Caco-2 (cell line): ENCODE data around the gene AP2B1. TPM values are rescaled to one million over a fixed set of nuclear protein-coding genes. Genes with fewer than 3 reads are reported as not detected.

Experiments used
- BruUV-seq: library from RNA; stranded (reverse); fragments of 400-500 nt; replicated peaks from 2 replicates; lab custom pipeline; 2021; lab: Mats Ljungman, UMichigan
- CTCF ChIA-PET: fragments of 300-600 bp; sonication (Branson Sonifier 250); formaldehyde crosslinking; loops from one replicate; lab custom pipeline; 2022; ENCODE audit warnings: antibody characterized with exemption; lab: Charles Lee
- POLR2A ChIA-PET: fragments of 300-600 bp; sonication (Branson Sonifier 250); formaldehyde crosslinking; loops from one replicate; lab custom pipeline; 2022; ENCODE audit warnings: antibody characterized with exemption; lab: Charles Lee
- DNase-seq, 2 experiments: peaks; one replicate each; pipeline versions ENCODE4 v3.0.0 to v3.0.0-alpha.2; 2020 to 2022
- H3K27me3 ChIP-seq: replicated peaks from 2 replicates; pipeline ENCODE4 v1.6.0; 2011; ENCODE audit warnings: low read length; ENCODE audit not compliant: control insufficient read depth, insufficient read depth
- H3K36me3 ChIP-seq: 2 replicates; pipeline ENCODE4 v1.5.1; 2011; ENCODE audit warnings: low read length; ENCODE audit not compliant: control insufficient read depth, insufficient read depth
- H3K4me1 ChIP-seq: fragments of 250-450 bp; sonication (Bioruptor Pico); 2 replicates; pipeline ENCODE4 v1.5.1; 2020; ENCODE audit warnings: mild to moderate bottlenecking
- H3K4me3 ChIP-seq: 2 replicates; pipeline ENCODE4 v1.5.1; 2011; ENCODE audit warnings: low read depth, mild to moderate bottlenecking, control low read depth, low read length
- H3K9me3 ChIP-seq: fragments of 250-450 bp; sonication (Bioruptor Pico); 2 replicates; pipeline ENCODE4 v1.5.1; 2020; ENCODE audit warnings: mild to moderate bottlenecking, moderate library complexity
- H3K27ac Mint-ChIP-seq: one replicate; pipeline ENCODE4 v1.8.0; 2022; ENCODE audit warnings: mixed read lengths; ENCODE audit not compliant: unreplicated experiment
- H3K27me3 Mint-ChIP-seq: one replicate; pipeline ENCODE4 v1.8.0; 2022; ENCODE audit warnings: mixed read lengths; ENCODE audit not compliant: insufficient read depth, unreplicated experiment
- H3K36me3 Mint-ChIP-seq: one replicate; pipeline ENCODE4 v1.8.0; 2022; ENCODE audit warnings: mild to moderate bottlenecking, mixed read lengths; ENCODE audit not compliant: insufficient read depth, unreplicated experiment
- H3K4me1 Mint-ChIP-seq: one replicate; pipeline ENCODE4 v1.8.0; 2022; ENCODE audit warnings: low read depth, mixed read lengths; ENCODE audit not compliant: unreplicated experiment
- H3K4me3 Mint-ChIP-seq: one replicate; pipeline ENCODE4 v1.8.0; 2022; ENCODE audit warnings: mild to moderate bottlenecking, moderate library complexity, mixed read lengths; ENCODE audit not compliant: unreplicated experiment
- H3K9me3 Mint-ChIP-seq: one replicate; pipeline ENCODE4 v1.8.0; 2022; ENCODE audit warnings: mixed read lengths; ENCODE audit not compliant: unreplicated experiment
- CTCF ChIP-seq, 2 experiments: fragments of 200-600 bp in 1 of 2; IDR thresholded peaks; 1 replicate in 1 of 2; 2 replicates in 1 of 2; pipeline versions ENCODE4 v1.5.1 to v1.8.0; 2011 to 2022; ENCODE audit warnings: antibody characterized with exemption in 1 of 2, control low read depth in 1 of 2, inconsistent platforms in 1 of 2, low read depth in 1 of 2, low read length in 1 of 2, mild to moderate bottlenecking in 1 of 2, moderate library complexity in 1 of 2; ENCODE audit not compliant: insufficient read depth in 1 of 2, severe bottlenecking in 1 of 2, unreplicated experiment in 1 of 2
- intact Hi-C: fragments of 100-400 bp; cut with micrococcal nuclease; formaldehyde crosslinking; loops from one replicate; pipeline ENCODE4 v1.10.0; 2022; ENCODE audit not compliant: unreplicated experiment
- total RNA-seq: library from RNA; stranded (reverse); gene quantifications from 2 replicates; pipeline ENCODE4 v1.2.3, GENCODE V29; 2022

Gene AP2B1
- total RNA-seq, 1 experiment from 2014 or later = 228 TPM

- Histone ChIP-seq H3K4me1 (no peaks in the 10 kb centered on the region), H3K27me3 (no peaks in the 10 kb centered on the region), H3K9me3 (no peaks in the 10 kb centered on the region), H3K4me3 (no peak overlapping the region), H3K36me3 (no peaks in the 10 kb centered on the region; the same call in 1 of the 2 replicates)
- H3K36me3 Mint-ChIP-seq = peaks cover 25% of the 10 kb centered on the region
- intact Hi-C loops = no loop called here
- H3K27ac Mint-ChIP-seq = no peak overlapping the region
- BruUV-seq = no TSS peak
- no peak overlapping the region for H3K4me3 Mint-ChIP-seq
- no peaks in the 10 kb centered on the region for H3K9me3 Mint-ChIP-seq
- H3K27me3 Mint-ChIP-seq = no peaks in the 10 kb centered on the region
- ChIA-PET CTCF (no interaction called here), POLR2A (no interaction called here)
- no peak for DNase-seq
- TF ChIP-seq CTCF (IDR thresholded peaks at IDR 0.05; ENCODE audit: insufficient read depth in 1 of 2, low read depth in 1 of 2, low read length in 1 of 2, severe bottlenecking in 1 of 2, unreplicated experiment in 1 of 2) = no peak
- H3K4me1 Mint-ChIP-seq = peaks cover 7% of the 10 kb centered on the region
Measured at GRCh38 chr17:35695613-35696012, 108.5 kb downstream of the AP2B1 start.

- Mint-ChIP-seq H3K4me1 (peaks cover 7% of the 10 kb centered on the region), H3K4me3 (no peak overlapping the region), H3K9me3 (no peaks in the 10 kb centered on the region), H3K27ac (no peak overlapping the region), H3K36me3 (peaks cover 24% of the 10 kb centered on the region), H3K27me3 (no peaks in the 10 kb centered on the region)
- no peak for TF ChIP-seq CTCF (IDR thresholded peaks at IDR 0.05; ENCODE audit: insufficient read depth in 1 of 2, low read depth in 1 of 2, low read length in 1 of 2, severe bottlenecking in 1 of 2, unreplicated experiment in 1 of 2)
- CTCF ChIA-PET = no interaction called here
- H3K36me3 ChIP-seq = no peaks in the 10 kb centered on the region
- no TSS peak for BruUV-seq
- intact Hi-C loops = no loop called here
- POLR2A ChIA-PET = no interaction called here
- DNase-seq = no peak
- no peaks in the 10 kb centered on the region for H3K27me3 ChIP-seq
- H3K4me3 ChIP-seq = no peak overlapping the region
- no peaks in the 10 kb centered on the region for H3K9me3 ChIP-seq
- H3K4me1 ChIP-seq = no peaks in the 10 kb centered on the region
Measured at GRCh38 chr17:35698800-35699199, 111.7 kb downstream of the AP2B1 start.

GRCh38 chr17:35700150-35700549 is 113.0 kb downstream of the AP2B1 start:
- Mint-ChIP-seq H3K4me1 (peaks cover 7% of the 10 kb centered on the region), H3K9me3 (no peaks in the 10 kb centered on the region)
- intact Hi-C loops = no loop called here

More at GRCh38 chr17:35700150-35700549, 113.0 kb downstream of the AP2B1 start:
- no peak for DNase-seq
- H3K4me1 ChIP-seq = no peaks in the 10 kb centered on the region
- no peak overlapping the region for H3K27ac Mint-ChIP-seq
- POLR2A ChIA-PET = no interaction called here
- H3K9me3 ChIP-seq = no peaks in the 10 kb centered on the region
- H3K4me3 Mint-ChIP-seq = no peak overlapping the region
- no peak overlapping the region for H3K4me3 ChIP-seq
- CTCF ChIA-PET = no interaction called here
- TF ChIP-seq CTCF (IDR thresholded peaks at IDR 0.05; ENCODE audit: insufficient read depth in 1 of 2, low read depth in 1 of 2, low read length in 1 of 2, severe bottlenecking in 1 of 2, unreplicated experiment in 1 of 2) = no peak
- H3K36me3 Mint-ChIP-seq = peaks cover 30% of the 10 kb centered on the region
- no TSS peak for BruUV-seq
- no peaks in the 10 kb centered on the region for H3K36me3 ChIP-seq
- H3K27me3 ChIP-seq = no peaks in the 10 kb centered on the region
- no peaks in the 10 kb centered on the region for H3K27me3 Mint-ChIP-seq
